Ishikawa (cell line): Measurements from ENCODE around the gene KCND3.

Source experiments
- CEBPB ChIP-seq: IDR thresholded peaks from 2 replicates; pipeline ENCODE4 v1.6.1; 2012
- CREB1 ChIP-seq: IDR thresholded peaks from 2 replicates; pipeline ENCODE4 v1.6.1; 2012; ENCODE audit warnings: low read depth
- EGR1 ChIP-seq: IDR thresholded peaks from 2 replicates; pipeline ENCODE4 v1.6.1; 2012
- EP300 ChIP-seq: IDR thresholded peaks from 2 replicates; pipeline ENCODE4 v1.6.1; 2012; ENCODE audit warnings: borderline replicate concordance
- FOXM1 ChIP-seq: IDR thresholded peaks from 2 replicates; pipeline ENCODE4 v1.6.1; 2012; ENCODE audit warnings: low read depth, borderline replicate concordance
- NFIC ChIP-seq: IDR thresholded peaks from 2 replicates; pipeline ENCODE4 v1.6.1; 2012
- REST ChIP-seq: IDR thresholded peaks from 2 replicates; pipeline ENCODE4 v1.6.1; 2012; ENCODE audit warnings: low read depth, mild to moderate bottlenecking
- TAF1 ChIP-seq: IDR thresholded peaks from 2 replicates; pipeline ENCODE4 v1.6.1; 2012; ENCODE audit warnings: low read depth, mild to moderate bottlenecking
- TCF12 ChIP-seq: IDR thresholded peaks from 2 replicates; pipeline ENCODE4 v1.6.1; 2012; ENCODE audit warnings: low read depth
- TEAD4 ChIP-seq: IDR thresholded peaks from 2 replicates; pipeline ENCODE4 v1.6.1; 2012
- USF1 ChIP-seq: IDR thresholded peaks from 2 replicates; pipeline ENCODE4 v1.6.1; 2012
- YY1 ChIP-seq: IDR thresholded peaks from 2 replicates; pipeline ENCODE4 v1.6.1; 2012; ENCODE audit warnings: low read depth
- ZBTB7A ChIP-seq: IDR thresholded peaks from 2 replicates; pipeline ENCODE4 v1.6.1; 2012; ENCODE audit warnings: low read depth
- TF ChIP-seq, protein P1 (sequence below): IDR thresholded peaks from 2 replicates; pipeline ENCODE4 v1.6.1; 2012

KCND3 gene

DNA sequence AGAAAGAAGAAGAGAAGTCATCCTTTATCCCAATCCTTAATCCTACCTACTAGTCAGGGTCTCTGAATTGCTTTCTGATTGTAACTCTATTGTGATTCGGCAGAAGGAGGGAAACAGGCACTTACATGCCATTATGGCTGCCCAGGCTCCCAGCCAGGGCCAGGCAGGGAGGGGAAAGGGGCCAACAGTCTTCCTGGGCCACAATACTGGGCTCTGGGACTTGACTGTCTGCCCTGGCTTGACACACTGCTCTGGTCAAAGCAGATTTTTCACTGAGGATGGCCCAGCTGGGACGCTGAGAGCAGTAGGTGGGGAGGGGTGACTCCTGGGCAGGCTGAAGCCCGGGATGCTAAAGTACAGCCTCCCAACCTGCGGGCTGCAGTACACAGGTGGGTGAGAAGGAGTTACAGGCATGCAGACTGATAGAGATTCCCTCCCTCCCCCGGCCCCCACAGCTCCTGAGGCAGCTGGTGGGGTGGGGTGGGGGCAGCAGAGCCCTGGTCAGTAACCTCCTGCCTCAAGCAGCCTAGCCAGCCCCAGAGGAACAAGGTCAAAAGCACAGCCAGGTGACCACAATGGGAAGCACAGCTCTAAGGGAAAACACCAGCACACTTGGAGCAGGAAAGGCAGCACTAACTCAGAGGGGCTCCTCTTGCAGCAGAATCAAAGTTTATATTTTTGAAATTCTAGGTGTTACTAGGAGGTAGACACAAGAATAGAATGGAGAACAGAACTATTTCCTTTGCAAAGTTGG lies 25.3 kb downstream of the KCND3 start:
- TF ChIP-seq TAF1 (no peak), NFIC (no peak), REST (no peak), FOXM1 (no peak), CEBPB (no peak), TEAD4 (no peak), YY1 (no peak), TCF12 (no peak), USF1 (no peak), ZBTB7A (no peak), EGR1 (no peak), CREB1 (no peak)
- TF ChIP-seq, protein P1, sequence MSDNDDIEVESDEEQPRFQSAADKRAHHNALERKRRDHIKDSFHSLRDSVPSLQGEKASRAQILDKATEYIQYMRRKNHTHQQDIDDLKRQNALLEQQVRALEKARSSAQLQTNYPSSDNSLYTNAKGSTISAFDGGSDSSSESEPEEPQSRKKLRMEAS, result no peak

- TF ChIP-seq USF1 (no peak), NFIC (no peak), EP300 (no peak), TEAD4 (no peak)
Observed at GRCh38 chr1:111961773-111962565, 27.5 kb downstream of the KCND3 start.

- TF ChIP-seq EGR1 (no peak), CEBPB (no peak), REST (no peak), TCF12 (no peak), YY1 (no peak), EP300 (no peak), TEAD4 (no peak), USF1 (no peak), ZBTB7A (no peak), CREB1 (no peak), TAF1 (no peak), FOXM1 (no peak)
- TF ChIP-seq, protein P1, result no peak
Observed at GRCh38 chr1:111961016-111961415, 28.5 kb downstream of the KCND3 start.

DNA sequence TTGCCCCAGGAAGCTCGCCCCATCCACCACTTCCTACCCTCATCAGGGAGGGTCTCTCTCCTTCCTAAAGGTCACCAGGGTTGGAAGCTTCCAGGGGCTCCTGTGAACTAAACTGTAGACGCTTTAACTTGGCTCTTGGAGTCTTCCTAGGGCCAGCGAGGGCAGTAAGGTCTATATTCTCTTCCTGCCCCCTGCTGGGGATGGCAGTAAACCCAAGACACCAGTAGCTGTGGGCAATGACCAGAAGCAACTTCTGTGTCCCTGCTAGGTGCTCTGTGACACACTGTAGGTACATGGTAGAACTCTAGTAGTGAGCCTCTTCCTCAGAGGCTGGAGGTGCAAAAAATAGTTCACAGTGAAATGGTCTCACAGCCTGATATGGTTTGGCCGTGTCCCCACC lies 30.0 kb downstream of the KCND3 start:
- TF ChIP-seq REST (no peak), FOXM1 (no peak), TEAD4 (no peak), YY1 (no peak), EP300 (no peak), TAF1 (no peak), TCF12 (no peak), CEBPB (no peak)
- TF ChIP-seq, protein P1, result no peak
